ENCODE results near the gene TMCO1.
"Not testable (repeated sequence)": the region's sequence is repeated elsewhere in the genome, so short reads cannot be mapped to it uniquely, and the experiment has no call there.

Gene TMCO1

GRCh38 chr1:165744913-165745312 lies 23.8 kb downstream of the TMCO1 start:
- DNase-seq: not testable (repeated sequence)

DNA sequence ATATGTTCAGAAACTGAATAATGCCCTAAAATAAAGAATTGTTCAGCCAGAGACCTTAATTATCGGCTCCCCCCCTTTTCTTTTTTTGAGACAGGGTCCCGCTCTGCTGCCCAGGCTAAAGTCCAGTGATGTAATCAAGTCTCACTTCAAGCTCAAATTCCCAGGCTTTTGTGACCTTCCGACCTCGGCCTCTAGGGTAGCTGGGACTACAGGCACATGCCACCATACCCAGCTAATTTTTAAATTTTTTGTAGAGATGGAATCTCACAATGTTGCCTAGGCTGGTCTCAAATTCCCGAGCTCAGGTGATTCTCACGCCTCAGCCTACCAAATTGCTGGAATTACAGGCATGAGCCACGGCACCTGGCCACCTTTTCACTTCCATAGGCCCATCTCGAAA lies 26.5 kb downstream of the TMCO1 start:
- no peak for DNase-seq

DNA sequence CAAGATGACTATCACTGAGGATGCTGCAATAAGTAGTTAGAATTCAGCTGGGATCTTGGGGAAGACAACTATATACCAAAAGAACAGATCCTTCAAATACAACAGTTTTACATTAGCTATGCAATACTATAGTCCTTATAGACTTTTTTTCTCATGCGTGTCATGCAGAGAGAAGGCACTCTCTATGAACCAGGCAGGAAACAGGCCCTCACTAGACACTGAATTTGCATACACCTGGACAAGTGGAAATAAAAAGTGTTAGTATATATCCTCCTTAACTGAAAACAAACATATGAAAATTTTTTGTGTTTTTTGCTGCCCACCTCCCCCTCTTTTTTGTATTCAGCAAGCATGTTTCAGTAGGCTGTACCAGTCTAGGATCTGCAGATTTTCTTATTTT lies 29.9 kb downstream of the TMCO1 start:
- DNase-seq: no peak

DNA sequence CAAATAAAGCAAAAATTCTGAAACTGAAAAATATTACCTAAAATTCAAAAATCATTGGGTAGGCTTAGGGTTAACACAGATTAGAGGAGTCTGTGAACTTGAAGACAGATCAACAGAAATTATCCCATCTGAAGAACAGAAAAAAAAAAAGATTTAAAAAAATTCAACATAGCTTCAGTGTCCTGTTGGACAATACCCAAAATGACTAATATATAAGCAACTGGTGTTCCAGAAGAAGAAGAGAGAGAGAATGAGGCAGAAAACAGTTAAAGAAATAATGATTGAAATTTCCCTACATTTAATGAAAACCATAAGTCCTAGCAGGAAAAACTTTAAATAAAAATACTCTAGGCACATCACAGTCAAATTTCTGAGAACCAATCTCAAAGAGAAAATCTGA lies 31.5 kb downstream of the TMCO1 start:
- DNase-seq: no peak

- DNase-seq: no peak
Observed at GRCh38 chr1:165734906-165735305, 33.8 kb downstream of the TMCO1 start.

DNA sequence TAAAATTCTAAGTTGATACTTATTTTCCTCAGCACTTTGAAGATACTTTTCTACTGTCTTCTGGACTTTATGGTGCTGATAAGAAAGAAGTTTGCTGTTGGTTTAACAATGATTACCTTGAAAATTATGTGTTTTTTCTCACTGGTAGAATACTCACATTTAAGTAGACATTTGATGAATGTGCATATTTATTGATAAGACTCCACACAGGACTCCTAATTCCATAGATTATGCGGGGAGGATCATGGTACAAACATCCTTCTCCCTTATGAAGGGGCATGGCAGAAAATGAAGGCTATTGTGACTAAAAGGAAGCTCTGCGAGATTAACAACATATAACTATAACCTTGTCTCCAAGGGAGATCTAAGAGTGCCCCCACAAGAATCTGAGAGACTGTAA lies 41.8 kb downstream of the TMCO1 start:
- no peak for DNase-seq

DNA sequence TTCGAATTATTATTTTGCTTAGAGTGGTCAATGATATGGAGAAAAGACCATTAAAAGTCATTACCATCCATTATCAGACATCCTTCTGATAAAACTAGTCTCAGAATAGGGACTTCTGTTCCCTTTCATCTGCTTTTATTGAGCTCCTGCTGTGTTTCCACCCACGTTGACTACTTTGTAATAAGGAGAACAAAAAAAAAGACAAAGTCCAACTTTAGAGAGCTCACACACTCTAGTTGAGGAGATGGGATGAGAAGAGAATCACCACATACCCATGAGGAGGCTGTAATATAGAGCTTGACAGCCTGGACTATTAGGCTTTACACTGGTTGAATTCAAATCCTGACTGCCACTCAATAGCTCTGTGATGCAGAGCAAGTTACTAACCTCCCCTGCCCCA lies 42.5 kb downstream of the TMCO1 start:
- DNase-seq: no peak

- peak; percentile 60 for DNase-seq
Observed at GRCh38 chr1:165717918-165718515, 50.7 kb downstream of the TMCO1 start.

DNA sequence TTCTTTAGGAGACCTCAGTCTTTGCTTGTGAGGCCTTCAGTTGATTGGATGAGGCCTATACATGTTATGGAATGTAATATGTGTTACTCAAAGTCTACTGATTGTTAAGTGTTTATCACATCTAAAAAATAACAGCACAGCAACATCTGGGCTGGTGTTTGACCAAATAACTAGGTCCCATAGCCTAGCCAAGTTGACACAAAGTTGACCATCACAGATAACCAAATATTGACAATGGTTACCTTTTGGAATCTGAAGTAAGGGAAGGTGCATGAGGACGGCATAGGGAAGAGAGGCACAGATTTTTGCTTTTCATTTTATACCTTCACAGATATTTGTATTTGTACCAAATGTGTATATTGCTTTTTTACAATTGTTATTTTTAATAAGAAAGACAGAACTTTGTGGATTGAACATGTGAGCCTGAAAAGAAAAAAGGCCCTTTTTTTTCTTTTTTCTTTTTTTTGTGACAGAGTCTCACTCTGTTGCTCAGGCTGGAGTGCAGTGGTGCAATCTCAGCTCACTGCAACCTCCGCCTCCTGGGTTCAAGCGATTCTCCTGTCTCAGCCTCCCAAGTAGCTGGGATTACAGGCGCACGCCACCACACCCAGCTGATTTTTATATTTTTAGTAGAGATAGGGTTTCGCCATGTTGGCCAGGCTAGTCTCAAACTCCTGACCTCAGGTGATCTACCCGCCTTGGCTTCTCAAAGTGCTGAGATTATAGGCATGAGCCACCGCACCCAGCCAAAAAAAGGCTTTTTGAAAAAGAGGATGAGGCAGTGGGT lies 52.2 kb downstream of the TMCO1 start:
- DNase-seq: not testable (repeated sequence)

- no peak for DNase-seq
Observed at GRCh38 chr1:165712764-165713163, 55.9 kb downstream of the TMCO1 start.

DNA sequence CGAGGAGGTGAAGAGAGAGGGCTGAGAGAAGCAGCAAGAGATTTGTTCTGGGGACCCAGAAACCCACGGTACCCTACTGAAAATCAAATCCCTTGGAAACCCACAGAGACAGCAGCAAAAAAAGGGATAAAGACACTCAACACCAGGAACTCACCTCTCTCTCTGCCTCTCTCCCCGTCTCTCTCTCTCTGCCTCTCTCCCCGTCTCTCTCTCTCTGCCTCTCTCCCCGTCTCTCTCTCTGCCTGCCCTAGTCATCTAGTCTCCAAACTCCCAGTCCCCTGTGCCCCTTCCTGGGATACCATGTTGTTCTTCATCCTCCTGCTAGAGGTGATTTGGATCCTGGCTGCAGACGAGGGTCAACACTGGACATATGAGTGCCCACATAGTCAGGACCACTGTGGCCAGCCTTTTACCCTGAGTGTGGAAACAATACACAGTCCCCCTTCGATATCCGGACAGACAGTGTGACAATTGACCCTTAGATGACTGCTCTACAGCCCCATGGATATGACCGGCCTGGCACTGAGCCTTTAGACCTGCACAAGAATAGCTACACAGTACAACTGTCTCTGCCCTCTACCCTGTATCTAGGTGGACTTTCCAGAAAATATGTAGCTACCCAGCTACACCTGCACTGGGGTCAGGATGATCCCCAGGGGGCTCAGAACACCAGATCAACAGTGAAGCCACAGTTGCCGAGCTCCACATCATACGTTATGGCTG lies 60.5 kb downstream of the TMCO1 start:
- no peak for DNase-seq

- no peak for DNase-seq
Observed at GRCh38 chr1:165703648-165704047, 65.0 kb downstream of the TMCO1 start.

GRCh38 chr1:165701922-165702321 lies 66.7 kb downstream of the TMCO1 start:
- DNase-seq: not testable (repeated sequence)

GRCh38 chr1:165699577-165699976 lies 69.1 kb downstream of the TMCO1 start:
- no peak for DNase-seq

- no peak for DNase-seq
Observed at GRCh38 chr1:165698761-165699052, 70.0 kb downstream of the TMCO1 start.

DNA sequence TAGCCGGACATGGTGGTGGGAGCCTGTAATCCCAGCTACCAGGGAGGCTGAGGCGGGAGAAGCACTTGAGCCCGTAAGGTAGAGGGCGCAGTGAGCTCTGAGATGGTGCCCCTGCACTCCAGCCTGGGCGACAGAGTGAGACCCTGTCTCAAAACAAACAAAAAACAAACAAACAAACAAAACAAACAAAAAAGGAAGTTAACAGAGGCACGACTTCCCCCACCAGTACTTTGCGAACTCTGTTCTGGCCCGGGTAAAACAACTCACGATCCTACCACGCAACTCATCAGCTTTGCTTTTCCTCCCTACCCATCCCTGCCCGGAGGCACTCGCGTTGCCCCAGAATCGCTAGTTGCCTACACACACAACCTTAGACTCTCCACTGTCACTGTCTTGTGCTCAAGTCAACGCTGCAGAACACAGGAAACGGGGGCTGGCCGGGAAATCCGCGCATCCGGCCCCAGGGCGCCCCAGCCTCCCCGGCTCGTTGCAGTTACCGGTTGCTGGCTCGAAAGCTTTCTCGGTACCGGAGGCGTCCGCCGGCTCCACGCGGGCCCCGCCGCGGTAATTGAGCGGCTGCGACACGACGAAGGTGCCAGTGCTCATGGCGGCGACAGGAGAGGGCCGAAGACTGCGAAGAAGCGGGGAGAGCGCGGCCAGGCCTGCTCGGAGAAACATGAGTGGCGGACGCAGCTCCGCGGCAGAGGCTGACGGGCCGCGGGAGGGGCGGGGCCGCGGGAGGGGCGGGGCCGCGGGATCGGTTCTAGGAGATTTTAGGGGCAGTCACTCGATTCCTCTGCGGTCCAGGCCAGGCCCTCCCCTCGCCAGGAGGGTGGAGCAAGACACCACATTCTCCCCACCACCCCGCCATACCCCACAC lies 70.5 kb downstream of the TMCO1 start, which contains the start of gene ALDH9A1:
ALDH9A1 (minus strand) TSS at position 682 of the 880 bp plus-strand sequence; CDS start at position 678, 4 bp downstream.
- peak; percentile 82 for DNase-seq

- DNase-seq: no peak
Observed at GRCh38 chr1:165697491-165697880, 71.2 kb downstream of the TMCO1 start.

DNA sequence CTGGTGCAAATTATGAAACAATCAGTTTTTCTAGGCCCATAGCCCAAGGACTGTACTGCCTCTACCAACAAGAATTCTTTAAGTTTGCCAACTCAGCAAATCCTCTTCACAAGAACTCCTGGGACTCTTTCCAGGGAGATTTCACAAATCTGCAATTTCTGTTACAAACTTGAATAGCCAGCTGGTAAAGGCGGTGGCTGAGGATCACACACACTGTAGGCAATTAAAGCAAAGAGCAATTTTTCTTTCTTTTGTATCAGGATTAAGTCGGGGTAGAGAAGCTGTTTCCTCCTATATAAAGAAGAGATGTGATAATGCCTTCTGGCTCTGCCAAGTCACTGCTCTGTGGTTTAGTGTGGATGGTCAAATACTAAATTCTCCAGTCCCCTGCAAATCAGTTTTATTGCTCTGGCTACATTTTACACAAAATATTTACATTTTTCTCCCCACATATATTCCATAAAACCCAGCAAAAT lies 72.0 kb downstream of the TMCO1 start:
- no peak for DNase-seq

DNA sequence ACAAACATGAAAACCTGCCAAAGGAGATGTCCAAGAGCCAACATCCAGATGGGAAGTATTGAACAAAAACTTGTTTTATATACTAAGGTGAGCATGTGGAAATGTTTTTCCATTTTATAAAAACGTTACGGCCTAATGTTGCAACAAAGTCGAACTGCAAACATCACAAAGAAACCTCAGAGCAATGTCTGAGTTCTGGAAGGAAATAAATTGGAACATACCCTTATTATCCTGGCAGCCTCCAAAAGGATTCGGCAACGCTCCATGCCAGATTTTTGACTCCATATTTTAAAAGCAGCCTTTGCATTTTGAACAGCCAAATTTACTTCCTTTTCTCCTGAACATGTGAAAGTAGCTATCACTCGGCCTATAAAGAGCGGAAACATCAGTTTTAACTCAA lies 73.6 kb downstream of the TMCO1 start:
- no peak for DNase-seq

GRCh38 chr1:165688046-165688445 lies 80.6 kb downstream of the TMCO1 start:
- DNase-seq: no peak

GRCh38 chr1:165686971-165687433 lies 81.7 kb downstream of the TMCO1 start:
- DNase-seq: no peak

- no peak for DNase-seq
Observed at GRCh38 chr1:165686121-165686970, 82.3 kb downstream of the TMCO1 start.
